Activated CD8-positive, alpha-beta memory T cell treated with anti-CD3 and anti-CD28 coated beads, Interleukin-2, amount 50 U/mL, for 1 hour (primary cell): ENCODE results near the gene TNS1.

Experiments
- DNase-seq: peaks from one replicate; pipeline ENCODE4 v3.0.0-alpha.2; 2020; ENCODE audit errors: extremely low read depth

Gene TNS1

DNA sequence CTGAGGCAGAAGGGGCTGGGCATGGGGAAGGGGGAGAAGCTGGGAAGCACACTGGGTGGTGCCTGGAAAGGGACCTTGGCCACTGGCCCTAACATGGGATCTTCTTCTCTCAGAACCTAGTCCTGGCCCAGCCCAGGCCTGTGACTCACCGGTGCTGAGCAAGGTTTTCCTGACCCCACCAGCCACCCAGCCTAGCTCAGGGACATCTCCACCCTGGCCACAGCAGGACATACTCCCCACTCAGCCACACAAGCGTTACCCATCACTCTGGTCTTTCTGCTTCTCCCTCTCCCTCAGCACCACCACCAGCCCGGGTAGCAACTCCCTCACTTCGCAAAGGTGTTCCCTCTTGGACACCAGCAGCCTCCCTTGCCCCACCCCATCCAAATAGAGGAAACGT lies 22.8 kb downstream of the TNS1 start:
- no peak for DNase-seq

- no peak for DNase-seq
Measured at GRCh38 chr2:217979151-217979811, 23.5 kb downstream of the TNS1 start.

DNA sequence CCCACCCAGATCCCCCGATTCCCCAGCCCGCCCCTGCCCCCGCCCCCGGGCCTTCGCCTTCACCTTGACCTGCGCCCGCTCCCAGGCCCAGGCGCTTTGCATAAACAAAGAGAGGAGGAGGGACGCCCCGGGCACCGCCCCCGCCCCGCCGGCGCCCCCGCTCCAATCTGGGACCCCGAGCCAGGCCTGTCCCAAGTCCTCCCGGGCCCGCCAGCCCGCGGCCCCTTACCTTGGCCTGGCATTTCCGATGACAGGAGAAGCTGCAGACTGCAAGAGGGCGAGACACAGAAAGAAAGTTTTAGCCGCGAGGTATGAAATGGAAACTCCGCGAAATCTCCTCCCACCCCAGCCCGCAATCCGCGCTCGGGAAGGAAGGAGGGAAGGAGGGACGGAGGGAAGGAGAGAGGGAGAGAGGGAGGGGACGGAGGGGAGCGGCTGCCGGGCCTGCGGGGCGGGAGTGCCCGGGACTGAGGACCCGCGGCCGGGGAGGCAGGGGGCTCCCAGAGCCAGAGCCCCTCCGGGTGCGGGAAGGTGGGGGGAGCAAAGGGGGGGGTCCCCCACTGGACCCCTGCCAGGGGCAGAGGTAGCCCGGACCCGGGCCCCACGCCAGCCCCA lies 24.2 kb downstream of the TNS1 start:
- DNase-seq, result no peak

DNA sequence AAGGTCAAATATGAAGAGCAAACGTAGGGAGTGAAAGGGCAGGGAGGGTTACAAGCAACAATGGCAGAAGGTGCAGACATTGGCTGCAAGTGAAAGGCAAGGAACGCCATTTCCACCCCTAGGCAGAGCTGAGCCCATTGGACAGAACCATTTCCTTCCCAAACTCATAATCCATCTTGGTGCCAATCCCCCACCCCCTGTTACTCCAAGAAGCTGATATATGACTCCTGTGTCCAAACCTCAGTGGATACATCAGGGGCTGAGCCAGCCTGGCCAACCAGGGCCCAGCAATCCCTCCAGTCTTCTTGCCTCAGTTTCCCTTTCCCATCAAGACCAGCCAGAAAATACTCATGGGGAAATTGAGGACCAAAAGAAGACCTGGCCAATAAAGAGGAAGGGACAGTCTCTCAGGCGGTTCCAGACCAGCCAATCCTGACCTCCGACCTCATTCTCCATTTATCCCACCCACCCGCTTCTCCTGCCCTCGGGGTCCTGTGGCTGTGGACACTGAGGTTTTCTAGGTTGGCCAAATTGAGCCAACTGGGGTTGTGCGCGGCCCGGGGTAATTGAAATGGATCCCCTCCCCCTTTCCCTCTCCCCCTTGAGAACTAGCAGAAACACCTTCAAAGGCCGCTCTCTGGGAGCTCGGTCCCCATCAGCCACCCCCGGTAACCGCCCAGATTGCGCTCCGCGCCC lies 24.8 kb downstream of the TNS1 start:
- no peak for DNase-seq

- no peak for DNase-seq
Measured at GRCh38 chr2:217976301-217976700, 26.5 kb downstream of the TNS1 start.

GRCh38 chr2:217975626-217976025 lies 27.2 kb downstream of the TNS1 start:
- DNase-seq, result no peak

DNA sequence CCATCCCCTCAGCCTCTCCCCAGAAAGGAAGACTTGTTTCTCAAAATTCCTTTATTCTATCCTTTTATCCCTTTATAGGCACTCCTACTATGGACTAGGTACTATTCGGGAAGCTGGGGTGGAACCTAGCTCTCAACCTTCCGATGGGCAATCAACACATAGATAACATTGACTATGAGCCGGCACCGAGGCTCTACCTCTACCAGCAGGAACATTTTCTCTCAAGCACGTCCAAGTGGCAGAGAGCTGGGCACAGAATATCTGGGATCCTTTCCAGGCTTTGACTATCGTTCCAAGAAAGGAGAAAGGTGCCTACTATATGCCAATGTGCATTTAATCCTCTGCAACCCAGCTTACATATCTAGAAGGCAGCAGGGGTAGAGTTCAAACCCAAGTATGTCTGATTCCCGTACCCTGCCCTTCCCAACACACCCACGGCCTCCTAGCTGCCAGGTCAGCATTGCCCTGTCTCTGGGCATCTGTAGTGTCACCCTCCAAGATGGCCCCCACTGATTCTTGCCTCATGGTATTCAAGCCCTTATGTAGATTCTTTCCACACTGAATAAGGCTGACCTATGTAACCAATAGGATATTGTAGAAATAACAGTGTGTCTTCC lies 28.3 kb downstream of the TNS1 start:
- DNase-seq, result no peak

- DNase-seq, result no peak
Measured at GRCh38 chr2:217973008-217973787, 29.6 kb downstream of the TNS1 start.

GRCh38 chr2:217972490-217972889 lies 30.3 kb downstream of the TNS1 start:
- no peak for DNase-seq

DNA sequence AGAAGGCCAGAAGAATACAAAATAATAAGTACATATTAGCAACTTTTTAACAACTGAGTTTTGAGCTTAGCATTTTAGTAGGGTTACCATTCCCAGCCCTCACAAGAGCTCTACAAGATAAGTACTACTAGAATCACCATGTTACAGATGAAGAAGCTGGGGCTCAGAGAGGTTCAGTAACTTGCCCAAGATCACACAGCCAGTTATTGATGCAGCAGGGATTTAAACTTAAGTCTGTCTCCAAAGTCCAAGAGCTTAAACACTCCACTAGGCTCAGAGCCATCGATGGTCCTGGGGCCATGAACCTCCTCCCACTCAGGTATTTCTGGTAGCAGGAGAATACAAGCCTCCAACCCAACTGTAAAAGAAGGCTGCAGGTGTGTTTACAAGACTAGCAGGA lies 30.8 kb downstream of the TNS1 start:
- no peak for DNase-seq

DNA sequence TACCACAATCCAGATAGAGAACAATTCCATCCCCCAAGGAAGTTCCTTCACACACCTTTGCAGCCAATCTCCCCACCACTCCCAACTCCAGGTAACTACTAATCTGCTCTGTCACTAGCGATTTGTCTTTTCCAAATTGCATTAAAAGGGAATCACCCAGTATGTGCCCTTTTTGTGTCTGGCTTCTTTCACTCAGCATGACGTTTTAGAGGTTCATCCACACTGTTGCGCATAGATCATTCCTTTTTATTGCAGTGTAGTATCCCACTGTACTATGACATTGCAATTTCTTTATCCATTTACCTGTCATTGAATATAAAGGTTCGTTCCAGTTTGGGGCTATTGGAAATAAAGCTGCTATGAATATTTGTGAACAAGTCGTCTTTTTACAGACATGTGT lies 31.6 kb downstream of the TNS1 start:
- no peak for DNase-seq

DNA sequence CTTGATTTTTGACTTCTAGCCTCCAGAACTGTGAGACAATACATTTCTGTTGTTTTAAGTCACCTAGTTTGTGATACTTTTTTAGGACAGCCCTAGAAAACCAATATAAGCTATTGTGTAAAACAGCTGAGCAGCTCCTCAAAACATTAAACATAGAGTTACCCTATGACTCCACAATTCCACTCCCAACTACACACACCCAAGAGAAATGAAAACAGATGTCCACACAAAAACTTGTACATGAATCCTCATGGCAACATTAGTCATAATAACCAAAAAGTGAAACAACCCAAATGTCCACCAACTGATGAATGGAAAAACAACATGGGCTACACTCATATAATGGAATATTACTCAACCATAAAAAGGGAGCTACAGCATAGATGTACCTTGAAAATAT lies 32.6 kb downstream of the TNS1 start:
- no peak for DNase-seq

DNA sequence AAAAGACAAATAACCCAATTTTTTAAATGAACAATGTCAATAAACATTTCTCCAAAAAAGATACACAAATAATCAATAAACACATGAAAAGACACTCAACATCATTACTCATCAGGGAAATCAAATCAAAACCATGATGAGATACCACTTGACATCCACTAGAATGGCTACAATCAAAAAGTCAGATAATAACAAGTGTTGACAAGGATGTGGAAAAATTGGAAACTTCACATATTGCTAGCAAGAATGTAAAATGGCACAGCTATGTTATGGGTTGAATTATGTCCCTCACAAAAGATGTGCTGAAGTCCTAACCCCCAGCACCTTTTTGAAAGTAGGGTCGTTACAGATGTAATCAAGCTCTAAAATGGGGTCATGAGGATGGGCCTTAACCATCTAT lies 33.2 kb downstream of the TNS1 start:
- DNase-seq, result no peak

GRCh38 chr2:217968023-217968422 lies 34.8 kb downstream of the TNS1 start:
- DNase-seq, result no peak

DNA sequence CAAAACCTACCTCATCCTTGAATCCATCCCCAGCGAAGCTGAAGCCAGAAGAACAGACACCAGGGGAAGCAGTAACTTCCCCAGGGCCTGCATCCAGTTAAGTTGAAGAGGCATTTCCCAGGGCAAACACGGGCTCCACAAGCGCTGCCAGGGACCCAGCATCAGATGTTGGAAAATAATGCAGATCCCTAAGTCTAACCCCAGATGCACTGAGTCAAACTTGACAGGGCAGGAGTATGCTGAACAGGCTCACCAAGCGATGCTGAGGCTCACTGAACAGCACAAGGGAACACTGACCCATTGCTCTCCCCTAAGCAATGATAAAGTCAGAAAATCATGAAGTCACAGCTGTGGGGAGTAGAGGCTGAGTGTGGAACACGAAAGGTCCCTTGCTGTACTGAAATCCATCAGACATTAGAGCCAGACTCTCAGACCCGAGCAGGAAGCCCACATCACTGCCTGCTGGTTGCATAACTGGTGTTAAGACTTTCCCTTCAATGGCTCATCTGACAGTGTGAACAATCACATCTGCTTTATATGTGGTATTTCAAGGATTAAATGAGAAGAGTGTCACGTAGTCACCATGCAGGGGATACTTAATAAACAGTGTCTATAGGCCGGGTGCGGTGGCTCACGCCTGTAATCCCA lies 36.2 kb downstream of the TNS1 start:
- DNase-seq, result no peak

- no peak for DNase-seq
Measured at GRCh38 chr2:217964275-217965161, 38.3 kb downstream of the TNS1 start.

DNA sequence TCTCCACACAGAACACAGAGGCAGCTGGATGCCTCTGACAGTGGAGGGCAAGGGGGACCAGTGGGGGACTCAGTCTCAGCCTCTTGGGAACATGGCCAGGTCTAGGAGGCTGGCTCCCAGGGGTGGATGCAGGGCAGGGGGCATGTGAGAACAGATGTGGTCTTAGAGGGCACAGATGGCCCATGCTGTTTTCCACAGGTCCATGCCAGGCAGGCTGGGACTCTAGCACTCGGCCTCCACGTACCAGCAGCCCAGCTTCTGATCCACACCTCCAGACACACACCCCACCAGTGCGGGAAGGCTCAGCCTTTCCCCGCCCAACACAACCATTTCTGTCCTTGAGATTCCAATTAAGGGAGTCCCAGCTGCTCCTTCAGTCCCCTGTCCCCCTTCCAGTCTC lies 42.4 kb downstream of the TNS1 start:
- DNase-seq, result no peak

DNA sequence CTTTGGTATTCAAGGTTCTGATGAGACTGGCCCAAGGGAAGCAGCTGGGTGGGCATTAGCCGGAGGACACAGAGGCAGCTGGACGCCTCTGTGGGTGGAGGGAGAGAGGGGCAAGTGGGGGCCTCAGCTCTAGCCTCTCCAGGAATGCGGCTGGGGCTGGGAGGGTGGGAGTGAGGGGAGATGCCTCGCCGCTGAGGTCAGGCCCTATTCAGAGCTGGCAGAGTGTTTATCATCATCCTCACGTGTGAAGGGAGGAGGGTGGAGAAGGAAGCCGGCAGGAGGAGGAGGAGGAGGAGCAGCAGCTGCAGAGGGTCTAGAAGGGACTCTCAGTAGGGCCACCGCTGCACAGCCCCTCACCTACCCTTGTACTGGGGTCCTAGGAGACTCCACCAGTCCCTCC lies 43.1 kb downstream of the TNS1 start:
- no peak for DNase-seq

DNA sequence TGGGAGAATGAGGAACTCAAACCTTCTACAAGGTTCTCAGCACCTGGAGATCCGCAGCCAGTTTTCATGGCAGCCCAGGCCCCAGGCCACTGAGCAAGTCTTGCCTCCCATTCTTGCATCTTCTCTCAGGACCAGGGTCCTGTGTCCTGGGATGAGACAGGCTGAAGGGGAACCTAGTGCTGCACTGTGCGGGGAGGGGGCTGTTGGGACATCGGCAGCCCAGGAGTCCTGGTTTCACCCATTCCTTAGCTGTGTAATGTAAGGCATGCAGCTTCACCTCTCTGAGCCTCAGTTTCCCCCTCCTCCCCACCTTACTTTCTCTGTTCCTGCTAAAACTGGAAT lies 43.9 kb downstream of the TNS1 start:
- DNase-seq, result no peak

DNA sequence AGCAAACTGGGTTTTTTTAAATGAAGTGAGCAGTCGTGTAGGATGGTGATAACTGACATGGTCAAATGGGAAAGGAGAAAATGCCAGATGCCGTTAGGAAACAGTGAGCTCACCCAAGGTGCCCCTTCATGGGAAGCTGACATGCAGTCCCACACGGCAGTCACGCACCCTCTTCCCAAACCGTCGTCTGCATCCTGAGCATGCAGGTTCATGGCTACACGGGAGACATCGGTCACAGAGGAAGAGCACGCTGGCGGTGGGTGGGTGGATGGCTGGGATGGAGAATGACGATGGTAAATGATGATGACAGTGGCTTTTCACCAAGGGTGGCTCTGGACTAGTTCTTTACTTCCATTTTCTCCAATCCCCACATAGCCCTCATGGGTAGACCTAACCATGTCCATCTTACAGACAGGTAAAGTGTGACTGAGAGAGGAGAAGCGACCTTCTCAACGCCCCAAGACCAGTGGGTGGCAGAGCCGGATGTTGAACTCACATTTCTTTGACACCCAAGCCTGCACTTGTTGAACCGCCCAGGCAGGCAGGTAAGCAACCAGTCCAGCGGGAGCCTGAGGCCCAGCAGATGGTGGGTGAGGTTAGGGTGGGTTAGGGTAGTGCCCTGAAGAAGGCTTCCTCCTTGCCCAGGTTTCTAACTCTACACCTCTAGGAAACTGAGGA lies 44.5 kb downstream of the TNS1 start:
- DNase-seq, result no peak
